DMS 273 treated with DMSO at 0.1 percent for 48 hours (cell line): ENCODE data around the gene NKX1-1.

ENCODE experiments used
- DNase-seq: peaks from one replicate; lab custom pipeline; 2025; lab: John Stamatoyannopoulos, UW

The NKX1-1 gene

GRCh38 chr4:1416948-1417260 lies 10.7 kb upstream of the NKX1-1 start:
- DNase-seq, result no peak

GRCh38 chr4:1416051-1416947 lies 10.1 kb upstream of the NKX1-1 start:
- no peak for DNase-seq

- no peak for DNase-seq
These were observed 9.4 kb upstream of the NKX1-1 start for GRCh38 chr4:1415681-1415981.

- no peak for DNase-seq
These were observed 8.8 kb upstream of the NKX1-1 start for GRCh38 chr4:1414831-1415680.

GRCh38 chr4:1413687-1414479 lies 7.6 kb upstream of the NKX1-1 start:
- no peak for DNase-seq

- DNase-seq, result no peak
These were observed 7.0 kb upstream of the NKX1-1 start for GRCh38 chr4:1413204-1413663.

GRCh38 chr4:1412376-1413203 lies 6.3 kb upstream of the NKX1-1 start:
- no peak for DNase-seq

GRCh38 chr4:1411436-1412375 lies 5.5 kb upstream of the NKX1-1 start:
- no peak for DNase-seq

- no peak for DNase-seq
These were observed 4.5 kb upstream of the NKX1-1 start for GRCh38 chr4:1410491-1411325.

GRCh38 chr4:1409491-1410425 lies 3.5 kb upstream of the NKX1-1 start:
- DNase-seq, result no peak

- no peak for DNase-seq
These were observed 2.8 kb upstream of the NKX1-1 start for GRCh38 chr4:1409079-1409478.

GRCh38 chr4:1408418-1408817 lies 2.2 kb upstream of the NKX1-1 start:
- DNase-seq, result no peak

GRCh38 chr4:1407657-1408333 lies 1.6 kb upstream of the NKX1-1 start:
- no peak for DNase-seq

- no peak for DNase-seq
These were observed 877 bp upstream of the NKX1-1 start for GRCh38 chr4:1406981-1407656.

- DNase-seq, result no peak
These were observed 427 bp downstream of the NKX1-1 start for GRCh38 chr4:1405636-1406393.

- DNase-seq, result no peak
These were observed 997 bp downstream of the NKX1-1 start for GRCh38 chr4:1405254-1405635.
